NCI-H1436 (cell line): ENCODE results near the gene CRYM.
A peak's percentile ranks its signal among the peaks of the same experiment; 100 is the strongest.

ENCODE experiments used
- DNase-seq: peaks from one replicate; lab custom pipeline; 2025; lab: John Stamatoyannopoulos, UW

Gene CRYM

DNA sequence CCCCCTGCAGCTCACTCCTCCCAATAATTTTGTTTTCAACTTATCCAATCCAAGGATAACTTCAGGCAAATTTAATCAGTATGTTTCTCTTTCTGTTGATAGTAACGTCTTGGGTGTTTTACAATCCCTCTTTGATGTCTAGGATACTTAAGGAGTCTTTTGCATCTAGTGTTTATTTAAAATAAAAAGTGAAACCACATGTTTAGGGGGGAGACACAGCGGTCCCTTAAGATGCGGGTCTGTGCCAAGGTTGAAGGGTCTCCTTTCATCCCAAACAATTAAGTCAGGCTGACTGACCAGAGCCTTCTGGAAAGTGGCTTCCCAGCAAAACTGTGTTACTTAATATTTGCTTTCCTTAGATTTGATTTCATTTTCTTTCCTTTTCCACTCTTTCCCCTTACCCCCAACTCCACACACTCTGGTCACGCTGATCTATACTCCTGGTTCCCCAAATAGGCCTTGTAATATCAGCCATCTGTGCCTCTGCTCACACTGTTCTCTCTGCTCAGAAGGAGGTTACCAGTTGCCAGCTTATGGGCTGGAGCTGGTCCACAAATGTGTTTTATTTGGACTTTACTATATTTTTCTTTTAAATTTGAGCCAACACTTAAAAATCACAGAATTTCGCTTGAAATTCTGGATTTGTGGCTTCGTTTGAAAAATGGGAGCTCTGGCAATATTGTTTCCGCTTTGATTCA lies 33.4 kb downstream of the CRYM start:
- DNase-seq, result no peak

- no peak for DNase-seq
These were observed 35.3 kb downstream of the CRYM start for GRCh38 chr16:21242756-21243155.

GRCh38 chr16:21239646-21240045 lies 38.4 kb downstream of the CRYM start:
- no peak for DNase-seq

DNA sequence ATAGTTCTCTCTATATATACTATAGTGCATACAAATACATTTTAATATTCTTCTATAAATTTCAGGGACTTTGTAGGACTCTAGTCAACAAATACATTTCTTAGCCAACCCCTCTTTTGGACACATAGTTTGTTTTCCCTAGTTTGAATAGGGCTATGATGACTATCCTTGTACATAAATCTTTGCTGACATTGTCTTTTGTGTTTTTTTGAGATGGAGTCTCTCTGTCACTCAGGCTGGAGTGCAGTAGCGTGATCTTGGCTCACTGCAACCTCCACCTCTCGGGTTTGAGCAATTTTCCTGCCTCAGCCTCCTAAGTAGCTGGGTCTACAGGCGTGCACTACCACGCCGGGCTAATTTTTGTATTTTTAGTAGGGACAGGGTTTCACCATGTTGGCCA lies 41.3 kb downstream of the CRYM start:
- DNase-seq, result no peak

DNA sequence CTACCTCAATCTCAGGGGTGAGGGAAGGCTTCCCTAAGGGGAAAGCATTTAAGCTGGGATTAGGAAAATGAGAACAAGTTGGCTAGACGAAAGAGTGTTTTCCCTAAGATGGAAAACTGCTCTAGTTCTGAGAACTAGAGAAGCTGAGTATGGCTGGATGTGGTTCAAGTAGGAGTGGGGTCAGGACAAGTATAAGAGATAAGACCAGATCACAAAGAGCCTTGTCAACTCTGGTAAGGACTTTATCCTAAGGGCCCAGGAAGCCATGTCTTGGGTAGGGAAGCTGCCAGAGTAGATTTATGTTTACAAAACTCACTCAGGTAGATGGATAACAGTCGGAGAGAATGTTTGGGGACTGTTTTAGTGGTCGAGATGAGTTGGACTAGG lies 42.9 kb downstream of the CRYM start:
- no peak for DNase-seq

- DNase-seq, result no peak
These were observed 44.5 kb downstream of the CRYM start, which contains the start of gene ANKS4B for GRCh38 chr16:21233521-21234150. ANKS4B (plus strand) TSS chr16:21233699; CDS start chr16:21233738, 39 bp downstream.

- no peak for DNase-seq
These were observed 45.0 kb downstream of the CRYM start for GRCh38 chr16:21233045-21233520.

DNA sequence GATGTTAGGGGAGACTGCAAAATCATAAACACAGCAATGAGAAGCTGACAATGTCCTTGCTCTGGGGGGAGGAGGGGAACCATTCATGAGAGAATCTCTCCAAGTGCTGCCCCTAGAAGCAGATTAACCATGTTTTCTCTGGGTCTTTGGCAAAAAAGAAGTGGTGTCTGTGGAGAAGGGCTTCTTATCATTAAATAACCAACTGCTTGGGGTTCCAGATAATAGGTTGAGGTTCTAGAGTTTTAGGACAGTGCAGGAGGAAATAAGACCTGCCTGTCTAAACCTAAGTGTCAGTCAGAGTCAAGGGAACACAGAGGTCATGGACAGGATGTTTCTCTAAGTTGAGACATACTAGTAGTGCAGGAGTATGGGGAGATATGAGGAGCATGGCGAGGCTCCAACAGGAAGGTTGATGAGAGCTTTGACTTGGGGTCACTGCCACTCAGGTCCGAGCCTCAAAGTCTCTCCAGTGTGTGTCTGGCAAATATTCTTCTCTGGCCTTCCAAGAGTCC lies 49.7 kb downstream of the CRYM start:
- DNase-seq, result no peak

GRCh38 chr16:21227866-21228265 lies 50.2 kb downstream of the CRYM start:
- DNase-seq, result no peak

DNA sequence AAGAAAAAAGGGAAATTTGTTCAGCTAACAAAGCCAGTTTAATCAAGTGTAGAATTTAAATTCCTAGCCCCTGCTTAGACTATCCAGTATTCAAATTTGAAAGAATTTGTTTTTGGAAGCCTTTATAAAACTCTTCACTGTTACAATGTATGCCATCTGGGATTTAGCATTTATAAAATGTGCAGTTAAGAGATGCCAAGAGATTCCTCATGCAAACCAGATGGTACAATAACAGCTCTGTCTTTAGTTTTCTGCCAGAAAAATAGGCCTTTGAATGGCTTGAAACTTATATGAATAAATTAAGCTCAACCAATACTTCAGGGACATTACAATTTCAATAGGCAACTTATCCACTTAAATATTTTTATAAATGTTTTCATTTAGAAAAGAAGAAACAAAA lies 51.3 kb downstream of the CRYM start:
- DNase-seq, result no peak

DNA sequence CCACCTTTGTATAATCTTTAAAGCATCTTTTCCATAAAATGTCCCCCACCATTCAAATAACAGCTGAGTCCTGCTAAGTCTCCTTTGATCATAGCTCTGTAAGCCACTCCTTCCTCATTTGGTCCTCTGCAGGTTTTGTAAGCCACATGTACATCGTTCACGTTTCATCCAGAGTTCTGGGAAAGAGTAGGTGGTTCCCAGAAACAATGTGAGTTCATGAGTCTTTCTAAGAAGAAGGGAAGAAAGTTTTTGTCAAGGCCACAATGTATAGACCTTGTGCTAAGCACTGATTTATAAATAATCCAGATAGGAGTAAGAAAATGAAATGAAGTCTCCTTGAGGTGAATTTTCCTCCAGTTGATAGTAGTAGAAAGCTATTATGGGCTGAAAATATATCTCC lies 53.3 kb downstream of the CRYM start:
- DNase-seq, result no peak

DNA sequence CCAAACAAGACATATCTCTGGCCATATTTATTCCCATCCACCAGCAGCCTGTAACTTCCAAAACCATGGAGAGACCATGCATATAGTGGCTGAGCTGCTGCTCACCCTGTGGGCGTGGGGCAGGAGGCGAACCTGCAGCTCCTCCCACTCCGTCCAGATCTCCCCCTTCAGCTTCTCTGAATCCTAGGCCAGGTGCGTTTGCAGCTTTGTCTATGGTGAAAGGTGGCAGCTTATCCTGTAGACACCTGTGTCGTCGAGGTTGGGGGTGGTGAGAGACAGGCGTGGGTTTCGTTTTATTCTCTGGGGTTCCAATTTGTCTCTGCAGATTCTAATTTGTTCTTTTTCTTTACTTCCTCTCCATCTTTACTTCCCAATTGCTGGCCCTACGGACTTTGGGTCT lies 54.3 kb downstream of the CRYM start:
- DNase-seq, result no peak

DNA sequence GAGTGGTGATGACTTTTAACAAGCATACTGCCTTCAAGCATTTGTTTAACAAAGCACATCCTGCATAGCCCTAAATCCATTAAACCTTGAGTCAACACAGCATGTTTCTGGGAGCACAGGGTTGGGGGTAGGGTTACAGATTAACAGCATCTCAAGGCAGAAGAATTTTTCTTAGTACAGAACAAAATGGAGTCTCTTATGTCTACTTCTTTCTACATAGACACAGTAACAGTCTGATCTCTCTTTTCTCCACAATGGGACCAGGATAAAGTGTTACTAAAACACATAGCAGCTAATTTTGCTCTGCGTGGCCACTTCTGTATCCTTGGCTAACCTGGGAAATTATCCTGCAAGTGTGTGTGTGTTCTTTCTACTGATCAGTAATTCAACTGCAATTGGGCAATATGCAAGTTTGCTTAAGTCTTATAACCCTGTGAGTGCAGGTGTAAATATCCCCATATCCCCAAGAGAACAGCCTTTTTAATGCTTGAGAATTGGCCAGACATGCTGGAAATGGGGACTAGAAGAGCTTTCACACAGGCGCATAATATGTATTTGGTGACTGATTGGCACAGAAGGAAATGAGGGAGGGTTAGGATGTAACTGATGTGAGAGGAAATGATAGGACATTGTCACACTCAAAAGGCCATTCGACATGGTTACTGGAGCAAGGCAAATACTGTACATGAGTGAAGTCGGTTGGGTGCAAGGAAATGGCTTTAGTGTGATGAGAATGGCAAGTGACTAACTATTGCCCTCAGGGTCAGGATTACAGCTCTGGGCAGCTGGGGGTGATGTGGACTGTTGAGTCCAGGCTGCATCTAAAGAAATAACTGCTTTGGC lies 55.4 kb downstream of the CRYM start:
- peak; percentile 62 for DNase-seq

GRCh38 chr16:21219551-21219950 lies 58.5 kb downstream of the CRYM start:
- DNase-seq, result no peak

- DNase-seq, result no peak
These were observed 59.9 kb downstream of the CRYM start for GRCh38 chr16:21218153-21218552.

GRCh38 chr16:21217121-21217520 lies 61.0 kb downstream of the CRYM start:
- no peak for DNase-seq

DNA sequence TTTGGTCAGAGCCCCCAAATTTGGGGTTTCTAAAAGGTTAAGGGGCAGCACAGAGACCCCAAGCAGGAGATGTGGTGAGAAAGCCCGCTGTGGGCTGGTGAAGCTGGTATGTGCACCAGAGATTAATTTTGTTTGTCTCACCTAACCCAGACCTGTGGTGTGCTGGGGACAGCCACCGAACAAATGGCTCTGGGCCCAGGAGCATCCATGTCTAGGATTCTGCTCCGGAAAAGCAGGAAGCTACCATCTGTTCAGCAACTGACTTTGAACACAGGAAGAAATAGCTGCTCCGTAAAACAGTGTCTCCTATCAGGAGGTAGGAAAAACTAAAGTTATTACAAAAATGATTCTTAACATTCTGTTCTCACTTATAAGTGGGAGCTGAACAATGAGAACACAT lies 64.0 kb downstream of the CRYM start:
- no peak for DNase-seq

DNA sequence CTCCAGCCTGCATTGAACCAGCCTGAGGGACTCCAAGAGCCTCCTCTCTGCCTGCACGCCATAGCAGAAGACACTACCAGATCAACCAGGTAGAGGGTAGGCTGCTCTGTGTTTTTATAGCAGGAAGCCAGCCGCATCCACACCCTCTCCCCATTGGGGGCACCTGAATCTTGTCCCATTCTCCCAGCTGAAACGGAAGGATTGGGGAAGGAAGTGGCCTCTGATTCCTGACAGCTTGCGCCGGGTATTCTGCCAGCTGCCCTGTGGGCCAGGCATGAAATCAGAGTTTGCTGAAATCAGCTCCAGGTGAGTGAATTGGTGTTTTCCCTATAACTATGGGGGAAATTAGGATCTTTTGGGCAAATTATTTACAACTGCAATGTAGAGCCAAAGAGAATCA lies 66.6 kb downstream of the CRYM start, which contains the start of gene ZP2:
TSS of gene ZP2 (minus strand) at position 89 of the 400 bp plus-strand sequence. CDS start at position 62, 27 bp downstream.
- no peak for DNase-seq
